Measurements from ENCODE around the gene RECK. TPM values are rescaled to one million over a fixed set of nuclear protein-coding genes. Genes with fewer than 3 reads are reported as not detected.

The RECK gene
- total and polyA plus RNA-seq, 2 experiments from 2014 or later: 8.1 to 11.6 TPM

DNA sequence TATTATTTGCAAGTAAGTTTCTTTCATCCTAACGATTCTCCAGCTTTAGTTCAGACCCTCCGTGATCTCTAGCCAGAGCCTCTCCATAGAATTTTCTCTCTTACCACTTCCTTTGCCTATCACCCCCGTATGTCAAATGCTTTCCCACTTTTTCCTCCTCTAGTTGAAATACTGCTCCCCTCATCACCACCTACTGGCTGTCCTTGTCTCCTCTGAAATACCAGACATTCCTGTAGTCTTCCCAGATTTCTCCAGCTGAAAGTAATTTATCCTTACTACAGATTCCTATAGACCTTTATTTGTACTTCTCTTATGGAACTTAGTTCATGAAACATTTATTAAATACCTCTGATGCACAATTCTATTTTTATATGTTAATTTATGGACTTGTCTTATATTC is 63.8 kb downstream of the RECK start:
- Mint-ChIP-seq H3K9me3 (no peaks in the 10 kb centered on the region), H3K4me1 (peaks cover 25% of the 10 kb centered on the region), H3K27ac (peak overlapping the region; percentile 17; the same call in 1 of the 2 replicates), H3K36me3 (ENCODE audit: low read depth) (no peaks in the 10 kb centered on the region; the same call in 2 of the 3 replicates), H3K4me3 (no peak overlapping the region), H3K27me3 (ENCODE audit: insufficient read depth, low read depth, poor library complexity) (peaks cover 2% of the 10 kb centered on the region)
- 0 out of 2 replicates have a peak, but pooled peaks cover 3% of the 10 kb centered on the region for H3K4me1 ChIP-seq (ENCODE audit: insufficient read depth)
- no peaks in the 10 kb centered on the region for H3K79me2 ChIP-seq (replicated peaks; ENCODE audit: insufficient read depth)
- H3K36me3 ChIP-seq (ENCODE audit: insufficient read depth): no peaks in the 10 kb centered on the region
- H3K27me3 ChIP-seq (ENCODE audit: insufficient read depth): no peaks in the 10 kb centered on the region
- H3F3A ChIP-seq (replicated peaks; ENCODE audit: low read depth): no peaks in the 10 kb centered on the region
- ATAC-seq: peak; percentile 89
- TF ChIP-seq, protein P1, sequence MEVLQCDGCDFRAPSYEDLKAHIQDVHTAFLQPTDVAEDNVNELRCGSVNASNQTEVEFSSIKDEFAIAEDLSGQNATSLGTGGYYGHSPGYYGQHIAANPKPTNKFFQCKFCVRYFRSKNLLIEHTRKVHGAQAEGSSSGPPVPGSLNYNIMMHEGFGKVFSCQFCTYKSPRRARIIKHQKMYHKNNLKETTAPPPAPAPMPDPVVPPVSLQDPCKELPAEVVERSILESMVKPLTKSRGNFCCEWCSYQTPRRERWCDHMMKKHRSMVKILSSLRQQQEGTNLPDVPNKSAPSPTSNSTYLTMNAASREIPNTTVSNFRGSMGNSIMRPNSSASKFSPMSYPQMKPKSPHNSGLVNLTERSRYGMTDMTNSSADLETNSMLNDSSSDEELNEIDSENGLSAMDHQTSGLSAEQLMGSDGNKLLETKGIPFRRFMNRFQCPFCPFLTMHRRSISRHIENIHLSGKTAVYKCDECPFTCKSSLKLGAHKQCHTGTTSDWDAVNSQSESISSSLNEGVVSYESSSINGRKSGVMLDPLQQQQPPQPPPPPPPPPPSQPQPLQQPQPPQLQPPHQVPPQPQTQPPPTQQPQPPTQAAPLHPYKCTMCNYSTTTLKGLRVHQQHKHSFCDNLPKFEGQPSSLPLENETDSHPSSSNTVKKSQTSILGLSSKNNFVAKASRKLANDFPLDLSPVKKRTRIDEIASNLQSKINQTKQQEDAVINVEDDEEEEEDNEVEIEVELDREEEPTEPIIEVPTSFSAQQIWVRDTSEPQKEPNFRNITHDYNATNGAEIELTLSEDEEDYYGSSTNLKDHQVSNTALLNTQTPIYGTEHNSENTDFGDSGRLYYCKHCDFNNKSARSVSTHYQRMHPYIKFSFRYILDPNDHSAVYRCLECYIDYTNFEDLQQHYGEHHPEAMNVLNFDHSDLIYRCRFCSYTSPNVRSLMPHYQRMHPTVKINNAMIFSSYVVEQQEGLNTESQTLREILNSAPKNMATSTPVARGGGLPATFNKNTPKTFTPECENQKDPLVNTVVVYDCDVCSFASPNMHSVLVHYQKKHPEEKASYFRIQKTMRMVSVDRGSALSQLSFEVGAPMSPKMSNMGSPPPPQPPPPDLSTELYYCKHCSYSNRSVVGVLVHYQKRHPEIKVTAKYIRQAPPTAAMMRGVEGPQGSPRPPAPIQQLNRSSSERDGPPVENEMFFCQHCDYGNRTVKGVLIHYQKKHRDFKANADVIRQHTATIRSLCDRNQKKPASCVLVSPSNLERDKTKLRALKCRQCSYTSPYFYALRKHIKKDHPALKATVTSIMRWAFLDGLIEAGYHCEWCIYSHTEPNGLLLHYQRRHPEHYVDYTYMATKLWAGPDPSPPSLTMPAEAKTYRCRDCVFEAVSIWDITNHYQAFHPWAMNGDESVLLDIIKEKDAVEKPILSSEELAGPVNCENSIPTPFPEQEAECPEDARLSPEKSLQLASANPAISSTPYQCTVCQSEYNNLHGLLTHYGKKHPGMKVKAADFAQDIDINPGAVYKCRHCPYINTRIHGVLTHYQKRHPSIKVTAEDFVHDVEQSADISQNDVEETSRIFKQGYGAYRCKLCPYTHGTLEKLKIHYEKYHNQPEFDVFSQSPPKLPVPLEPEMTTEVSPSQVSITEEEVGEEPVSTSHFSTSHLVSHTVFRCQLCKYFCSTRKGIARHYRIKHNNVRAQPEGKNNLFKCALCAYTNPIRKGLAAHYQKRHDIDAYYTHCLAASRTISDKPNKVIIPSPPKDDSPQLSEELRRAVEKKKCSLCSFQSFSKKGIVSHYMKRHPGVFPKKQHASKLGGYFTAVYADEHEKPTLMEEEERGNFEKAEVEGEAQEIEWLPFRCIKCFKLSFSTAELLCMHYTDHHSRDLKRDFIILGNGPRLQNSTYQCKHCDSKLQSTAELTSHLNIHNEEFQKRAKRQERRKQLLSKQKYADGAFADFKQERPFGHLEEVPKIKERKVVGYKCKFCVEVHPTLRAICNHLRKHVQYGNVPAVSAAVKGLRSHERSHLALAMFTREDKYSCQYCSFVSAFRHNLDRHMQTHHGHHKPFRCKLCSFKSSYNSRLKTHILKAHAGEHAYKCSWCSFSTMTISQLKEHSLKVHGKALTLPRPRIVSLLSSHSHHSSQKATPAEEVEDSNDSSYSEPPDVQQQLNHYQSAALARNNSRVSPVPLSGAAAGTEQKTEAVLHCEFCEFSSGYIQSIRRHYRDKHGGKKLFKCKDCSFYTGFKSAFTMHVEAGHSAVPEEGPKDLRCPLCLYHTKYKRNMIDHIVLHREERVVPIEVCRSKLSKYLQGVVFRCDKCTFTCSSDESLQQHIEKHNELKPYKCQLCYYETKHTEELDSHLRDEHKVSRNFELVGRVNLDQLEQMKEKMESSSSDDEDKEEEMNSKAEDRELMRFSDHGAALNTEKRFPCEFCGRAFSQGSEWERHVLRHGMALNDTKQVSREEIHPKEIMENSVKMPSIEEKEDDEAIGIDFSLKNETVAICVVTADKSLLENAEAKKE (CRISPR knock-in tag; IDR thresholded peaks at IDR 0.05): no peak
- TF ChIP-seq JUNB (IDR thresholded peaks at IDR 0.05; ENCODE audit: unreplicated experiment) (no peak), EZH2 (IDR thresholded peaks at IDR 0.05; ENCODE audit: low read depth, unreplicated experiment) (no peak), CREB1 (CRISPR knock-in tag; IDR thresholded peaks at IDR 0.05; ENCODE audit: low read depth) (no peak), STAT1 (IDR thresholded peaks at IDR 0.05; ENCODE audit: unreplicated experiment) (no peak)
- TF ChIP-seq, protein P2, sequence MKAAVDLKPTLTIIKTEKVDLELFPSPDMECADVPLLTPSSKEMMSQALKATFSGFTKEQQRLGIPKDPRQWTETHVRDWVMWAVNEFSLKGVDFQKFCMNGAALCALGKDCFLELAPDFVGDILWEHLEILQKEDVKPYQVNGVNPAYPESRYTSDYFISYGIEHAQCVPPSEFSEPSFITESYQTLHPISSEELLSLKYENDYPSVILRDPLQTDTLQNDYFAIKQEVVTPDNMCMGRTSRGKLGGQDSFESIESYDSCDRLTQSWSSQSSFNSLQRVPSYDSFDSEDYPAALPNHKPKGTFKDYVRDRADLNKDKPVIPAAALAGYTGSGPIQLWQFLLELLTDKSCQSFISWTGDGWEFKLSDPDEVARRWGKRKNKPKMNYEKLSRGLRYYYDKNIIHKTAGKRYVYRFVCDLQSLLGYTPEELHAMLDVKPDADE (IDR thresholded peaks at IDR 0.05): no peak
- TF ChIP-seq, protein P3, sequence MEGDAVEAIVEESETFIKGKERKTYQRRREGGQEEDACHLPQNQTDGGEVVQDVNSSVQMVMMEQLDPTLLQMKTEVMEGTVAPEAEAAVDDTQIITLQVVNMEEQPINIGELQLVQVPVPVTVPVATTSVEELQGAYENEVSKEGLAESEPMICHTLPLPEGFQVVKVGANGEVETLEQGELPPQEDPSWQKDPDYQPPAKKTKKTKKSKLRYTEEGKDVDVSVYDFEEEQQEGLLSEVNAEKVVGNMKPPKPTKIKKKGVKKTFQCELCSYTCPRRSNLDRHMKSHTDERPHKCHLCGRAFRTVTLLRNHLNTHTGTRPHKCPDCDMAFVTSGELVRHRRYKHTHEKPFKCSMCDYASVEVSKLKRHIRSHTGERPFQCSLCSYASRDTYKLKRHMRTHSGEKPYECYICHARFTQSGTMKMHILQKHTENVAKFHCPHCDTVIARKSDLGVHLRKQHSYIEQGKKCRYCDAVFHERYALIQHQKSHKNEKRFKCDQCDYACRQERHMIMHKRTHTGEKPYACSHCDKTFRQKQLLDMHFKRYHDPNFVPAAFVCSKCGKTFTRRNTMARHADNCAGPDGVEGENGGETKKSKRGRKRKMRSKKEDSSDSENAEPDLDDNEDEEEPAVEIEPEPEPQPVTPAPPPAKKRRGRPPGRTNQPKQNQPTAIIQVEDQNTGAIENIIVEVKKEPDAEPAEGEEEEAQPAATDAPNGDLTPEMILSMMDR (conservative IDR thresholded peaks at IDR 0.05; ENCODE audit: low read depth in 2 of 2): peak; percentile 34 to 47; a peak in 3 of 4 replicates
- DNase-seq (ENCODE audit: low spot score): peak; percentile 87
- no peaks in the 10 kb centered on the region for H3K9me2 ChIP-seq (ENCODE audit: insufficient read depth)
- H2AFZ ChIP-seq: no peak overlapping the region
- no peaks in the 10 kb centered on the region for H4K20me1 ChIP-seq (replicated peaks; ENCODE audit: insufficient read depth)
- no peak overlapping the region for H3K4me2 ChIP-seq
- H3K27ac ChIP-seq (ENCODE audit: low read depth): peak overlapping the region; percentile 5; the same call in 1 of the 2 replicates
- no peak overlapping the region for H3K4me3 ChIP-seq
